Peyer's patch (tissue), 4 donors: Measurements from ENCODE around the gene CDC42. TPM values are rescaled to one million over a fixed set of nuclear protein-coding genes. Genes with fewer than 3 reads are reported as not detected.

Source experiments
- DNase-seq, 3 donors: peaks; one replicate each; pipeline ENCODE4 v3.0.0-alpha.2; 2017 to 2019
- H3K27ac ChIP-seq, 4 donors: fragments of 200-600 bp; sonication (generic); one replicate each; pipeline ENCODE4 v1.5.1; 2016 to 2019
- H3K27me3 ChIP-seq, 2 donors: fragments of 200-600 bp; sonication (generic); one replicate each; pipeline ENCODE4 v1.5.1; 2019
- H3K36me3 ChIP-seq, 3 donors: fragments of 200-600 bp; sonication (generic); one replicate each; pipeline ENCODE4 v1.5.1; 2016 to 2019
- H3K4me1 ChIP-seq, 4 donors: fragments of 200-600 bp; sonication (generic); one replicate each; pipeline ENCODE4 v1.5.1; 2016 to 2019
- H3K4me3 ChIP-seq, 4 donors: fragments of 200-600 bp; sonication (generic); 1 replicate in 3 of 4; 2 replicates in 1 of 4; pipeline ENCODE4 v1.5.1; 2016 to 2019; ENCODE audit warnings: mild to moderate bottlenecking in 1 of 4
- H3K9me3 ChIP-seq, 4 donors: fragments of 200-600 bp; sonication (generic); one replicate each; pipeline ENCODE4 v1.5.1; 2016 to 2019; ENCODE audit warnings: mild to moderate bottlenecking in 1 of 4
- CTCF ChIP-seq, 6 experiments: fragments of 450-650 bp in 4 of 6; fragments of 200-600 bp in 2 of 6; sonication (generic) in 1 of 6; IDR thresholded peaks; one replicate each; pipeline ENCODE4 v1.5.1; 2017 to 2019; ENCODE audit warnings: antibody characterized with exemption in 6 of 6, mild to moderate bottlenecking in 3 of 6, moderate library complexity in 1 of 6
- POLR2A ChIP-seq, 2 donors: fragments of 450-650 bp; IDR thresholded peaks; one replicate each; pipeline ENCODE4 v1.5.1; 2017; ENCODE audit warnings: antibody characterized with exemption in 2 of 2, mild to moderate bottlenecking in 2 of 2, moderate library complexity in 2 of 2
- total RNA-seq, 4 donors: library from RNA; depleted of rRNA; stranded (reverse); fragments of >200 nt; gene quantifications; one replicate each; pipeline ENCODE4 v1.1.0, GENCODE V29; 2016

The CDC42 gene
- total RNA-seq, 4 donors from 2014 or later = 89.6 to 224 (median 157) TPM

GRCh38 chr1:22064751-22065402, 12.4 kb downstream of the CDC42 start:
- no peaks in the 10 kb centered on the region for H3K9me3 ChIP-seq
- H3K36me3 ChIP-seq = peaks cover 0 to 4% (median 0%) of the 10 kb centered on the region in 3 donors
- DNase-seq = no peak
- H3K27ac ChIP-seq = no peak overlapping the region
- H3K4me3 ChIP-seq = no peak overlapping the region
- TF ChIP-seq CTCF (IDR thresholded peaks at IDR 0.05) (no peak), POLR2A (IDR thresholded peaks at IDR 0.05) (no peak)
- no peaks in the 10 kb centered on the region for H3K27me3 ChIP-seq
- peaks cover 3 to 80% (median 31%) of the 10 kb centered on the region in 4 donors for H3K4me1 ChIP-seq

GRCh38 chr1:22071511-22071910, 19.0 kb downstream of the CDC42 start:
- no peaks in the 10 kb centered on the region for H3K27me3 ChIP-seq
- no peaks in the 10 kb centered on the region for H3K9me3 ChIP-seq
- H3K4me1 ChIP-seq = peaks cover 0 to 78% (median 29%) of the 10 kb centered on the region in 4 donors
- H3K36me3 ChIP-seq = no peaks in the 10 kb centered on the region
- no peak overlapping the region for H3K4me3 ChIP-seq
- no peak overlapping the region for H3K27ac ChIP-seq
- DNase-seq = no peak
- TF ChIP-seq CTCF (IDR thresholded peaks at IDR 0.05) (no peak), POLR2A (IDR thresholded peaks at IDR 0.05) (no peak)

GRCh38 chr1:22074803-22075202, 22.3 kb downstream of the CDC42 start:
- no peak for DNase-seq
- Histone ChIP-seq H3K36me3 (peaks cover 0 to 11% (median 0%) of the 10 kb centered on the region in 3 donors), H3K4me1 (peaks cover 0 to 57% (median 21%) of the 10 kb centered on the region in 4 donors), H3K9me3 (no peaks in the 10 kb centered on the region), H3K27ac (no peak overlapping the region), H3K4me3 (no peak overlapping the region), H3K27me3 (no peaks in the 10 kb centered on the region)
- TF ChIP-seq CTCF (IDR thresholded peaks at IDR 0.05) = no peak
- no peak for TF ChIP-seq POLR2A (IDR thresholded peaks at IDR 0.05)

DNA sequence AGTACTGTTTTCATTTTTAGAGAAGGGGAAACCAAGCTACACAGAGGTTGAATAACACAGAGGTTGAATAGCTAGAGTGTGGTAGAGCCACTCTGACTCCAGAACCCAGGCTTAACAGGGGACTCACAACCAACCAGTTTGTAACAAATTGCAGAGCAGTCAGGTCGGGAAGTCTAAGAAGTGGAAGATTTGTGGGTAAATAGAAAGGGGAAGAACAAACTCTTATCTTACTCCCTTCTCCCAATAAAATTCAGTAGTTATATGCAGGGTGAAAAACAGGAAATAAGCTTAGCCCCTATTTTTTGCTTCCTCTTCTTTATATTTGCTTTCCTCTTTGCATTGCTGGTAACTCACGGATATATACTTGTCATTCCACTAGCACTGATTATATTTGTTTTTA, 23.2 kb downstream of the CDC42 start:
- TF ChIP-seq CTCF (IDR thresholded peaks at IDR 0.05) (no peak), POLR2A (IDR thresholded peaks at IDR 0.05) (no peak)
- Histone ChIP-seq H3K9me3 (no peaks in the 10 kb centered on the region), H3K27me3 (no peaks in the 10 kb centered on the region), H3K4me3 (no peak overlapping the region), H3K27ac (no peak overlapping the region), H3K36me3 (peaks cover 0 to 21% (median 0%) of the 10 kb centered on the region in 3 donors), H3K4me1 (peaks cover 0 to 57% (median 21%) of the 10 kb centered on the region in 4 donors)
- no peak for DNase-seq

- TF ChIP-seq CTCF (IDR thresholded peaks at IDR 0.05) (no peak), POLR2A (IDR thresholded peaks at IDR 0.05) (no peak)
- no peak overlapping the region for H3K4me3 ChIP-seq
- no peak for DNase-seq
- H3K36me3 ChIP-seq = peaks cover 0 to 26% (median 0%) of the 10 kb centered on the region in 3 donors
- no peak overlapping the region for H3K27ac ChIP-seq
- H3K4me1 ChIP-seq = peaks cover 0 to 54% (median 21%) of the 10 kb centered on the region in 4 donors
- no peaks in the 10 kb centered on the region for H3K27me3 ChIP-seq
- no peaks in the 10 kb centered on the region for H3K9me3 ChIP-seq
Observed at GRCh38 chr1:22076346-22076745, 23.8 kb downstream of the CDC42 start.
